ENCODE measurements around the gene KLRF1.

- no peak for TF ChIP-seq CTCF (conservative IDR thresholded peaks at IDR 0.05; ENCODE audit: low read length)
- no peak for TF ChIP-seq EZH2phosphoT487 (IDR thresholded peaks at IDR 0.05; ENCODE audit: borderline replicate concordance)
Measured at GRCh38 chr12:9809866-9810265, 17.4 kb upstream of the KLRF1 start.

Measured in Loucy (cell line).